Measurements from ENCODE around the gene RNF115.

The RNF115 gene

GRCh38 chr1:145701306-145701862 is 122.5 kb downstream of the RNF115 start:
- DNase-seq (ENCODE audit: low read depth, low spot score) = no peak

- DNase-seq (ENCODE audit: low read depth, low spot score) = no peak
Measured at GRCh38 chr1:145696630-145696960, 127.3 kb downstream of the RNF115 start.

- no peak for DNase-seq (ENCODE audit: low read depth, low spot score)
Measured at GRCh38 chr1:145695821-145696629, 127.9 kb downstream of the RNF115 start.

GRCh38 chr1:145692785-145693443 is 131.0 kb downstream of the RNF115 start:
- no peak for DNase-seq (ENCODE audit: low read depth, low spot score)

- DNase-seq (ENCODE audit: low read depth, low spot score) = no peak
Measured at GRCh38 chr1:145690587-145691558, 133.0 kb downstream of the RNF115 start.

- DNase-seq (ENCODE audit: low read depth, low spot score) = no peak
Measured at GRCh38 chr1:145689922-145690321, 134.0 kb downstream of the RNF115 start.

GRCh38 chr1:145688924-145689323 is 135.0 kb downstream of the RNF115 start:
- DNase-seq (ENCODE audit: low read depth, low spot score) = no peak

All from activated CD4-positive, CD25-positive, alpha-beta regulatory T cell treated with anti-CD3 and anti-CD28 coated beads, Interleukin-2, amount 50 U/mL, for 16 hours (primary cell).